OCI-LY1 (cell line): ENCODE measurements around the gene JMJD8.

ENCODE experiments used
- H2AFZ ChIP-seq: fragments of 200-600 bp; sonication (generic), shearing (Covaris generic); 2 replicates; pipeline ENCODE4 v1.6.0; 2014; ENCODE audit warnings: antibody characterized with exemption, mild to moderate bottlenecking, low read length
- H3F3A ChIP-seq: fragments of 200-600 bp; sonication (generic), shearing (Covaris generic); 2 replicates; pipeline ENCODE4 v1.6.0; 2014; ENCODE audit warnings: mild to moderate bottlenecking, antibody characterized with exemption, low read length, moderate library complexity; ENCODE audit not compliant: insufficient read depth
- H3K27ac ChIP-seq: fragments of 200-600 bp; sonication (generic); 2 replicates; pipeline ENCODE4 v1.5.1; 2014; ENCODE audit warnings: low read length, mixed run types, mild to moderate bottlenecking, low read depth; ENCODE audit not compliant: poor library complexity, severe bottlenecking
- H3K27me3 ChIP-seq: fragments of 200-600 bp; sonication (generic); 2 replicates; pipeline ENCODE4 v1.6.0; 2014; ENCODE audit warnings: antibody characterized with exemption, mild to moderate bottlenecking, low read length, moderate library complexity; ENCODE audit not compliant: insufficient read depth
- H3K36me3 ChIP-seq: fragments of 200-600 bp; sonication (generic); 2 replicates; pipeline ENCODE4 v1.6.1; 2014; ENCODE audit warnings: mild to moderate bottlenecking, antibody characterized with exemption, low read length, moderate library complexity, mixed read lengths; ENCODE audit not compliant: insufficient read depth
- H3K4me1 ChIP-seq: fragments of 200-600 bp; sonication (generic); 2 replicates; pipeline ENCODE4 v1.5.1; 2014; ENCODE audit warnings: mild to moderate bottlenecking, low read length, moderate library complexity; ENCODE audit not compliant: insufficient read depth, severe bottlenecking
- H3K4me2 ChIP-seq: fragments of 200-600 bp; sonication (generic), shearing (Covaris generic); 2 replicates; pipeline ENCODE4 v1.6.1; 2014; ENCODE audit warnings: low read length
- H3K4me3 ChIP-seq: fragments of 200-600 bp; sonication (generic); 2 replicates; pipeline ENCODE4 v1.5.1; 2014; ENCODE audit warnings: low read length, low read depth, mild to moderate bottlenecking, mixed read lengths; ENCODE audit not compliant: poor library complexity, severe bottlenecking
- H3K79me2 ChIP-seq: fragments of 200-600 bp; shearing (Covaris generic); 2 replicates; pipeline ENCODE4 v1.6.1; 2016; ENCODE audit warnings: mixed run types, low read length, mixed read lengths; ENCODE audit not compliant: insufficient read depth
- H3K9ac ChIP-seq: fragments of 200-600 bp; sonication (generic), shearing (Covaris generic); 2 replicates; pipeline ENCODE4 v1.6.1; 2014; ENCODE audit warnings: mild to moderate bottlenecking, low read length, mixed read lengths
- H3K9me2 ChIP-seq: fragments of 200-600 bp; sonication (generic), shearing (Covaris generic); 2 replicates; pipeline ENCODE4 v1.6.1; 2014; ENCODE audit warnings: low read depth, mild to moderate bottlenecking, low read length, mixed read lengths
- H3K9me3 ChIP-seq: fragments of 200-600 bp; shearing (Covaris generic); 2 replicates; pipeline ENCODE4 v1.6.1; 2014; ENCODE audit warnings: low read length, mixed read lengths
- H4K20me1 ChIP-seq: fragments of 200-600 bp; sonication (generic), shearing (Covaris generic); 2 replicates; pipeline ENCODE4 v1.6.0; 2016; ENCODE audit warnings: mild to moderate bottlenecking, low read length; ENCODE audit not compliant: insufficient read depth
- CTCF ChIP-seq: fragments of 200-600 bp; sonication (generic), shearing (Covaris generic); IDR thresholded peaks from 2 replicates; pipeline ENCODE4 v1.5.1; 2017; ENCODE audit warnings: mild to moderate bottlenecking, antibody characterized with exemption, low read length, moderate library complexity, mixed read lengths
- EZH2 ChIP-seq: fragments of 200-600 bp; sonication (generic), shearing (Covaris generic); IDR thresholded peaks from 2 replicates; pipeline ENCODE4 v1.8.0; 2017; ENCODE audit warnings: borderline replicate concordance, mixed run types, mild to moderate bottlenecking, antibody characterized with exemption, low read length, moderate library complexity, mixed read lengths

JMJD8 gene

DNA sequence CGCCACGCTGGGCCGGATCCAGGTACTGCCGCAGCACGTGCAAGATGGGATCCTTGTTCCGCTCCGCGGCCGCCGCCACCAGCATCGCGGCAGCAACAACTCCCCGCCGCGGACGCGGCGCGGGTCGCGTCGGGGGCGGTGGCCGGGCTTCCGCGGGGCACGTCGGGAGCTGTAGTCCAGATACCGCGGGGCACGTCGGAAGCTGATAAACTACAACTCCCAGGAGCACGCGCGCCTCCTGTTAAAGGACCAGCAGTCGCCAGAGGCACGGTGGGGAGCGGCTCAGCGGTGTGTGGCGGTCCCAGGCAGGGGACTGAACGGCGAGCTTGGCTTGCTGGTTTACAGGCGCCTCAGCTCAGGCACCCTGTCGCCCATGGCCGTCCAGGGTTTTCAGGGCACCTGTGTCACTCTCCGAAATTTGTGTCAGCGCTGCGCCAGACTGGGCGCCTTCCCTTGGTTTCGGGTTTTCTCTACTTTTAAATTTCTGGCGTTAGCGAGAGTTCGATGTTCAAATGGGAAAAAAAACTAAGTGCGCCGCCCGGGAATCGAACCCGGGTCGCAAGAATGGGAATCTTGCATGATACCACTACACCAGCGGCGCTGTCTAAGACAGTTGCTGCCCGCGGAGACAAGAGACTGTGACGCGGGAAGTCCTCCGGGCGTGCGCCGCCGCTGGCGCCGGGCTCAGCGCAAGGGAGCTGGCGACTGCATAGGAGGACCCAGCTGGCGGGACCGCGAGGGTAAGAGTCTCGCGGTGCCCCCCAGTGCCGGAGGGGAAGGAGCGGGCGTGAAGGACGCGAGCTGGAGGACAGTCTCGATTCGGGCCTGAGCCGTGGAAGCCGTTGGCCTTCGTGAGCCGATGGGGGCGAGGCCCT, 47.7 kb downstream of the JMJD8 start, which contains the start of gene METTL26:
Gene METTL26 (minus strand): TSS at position 100 of the 875 bp plus-strand sequence. CDS start 15 bp downstream, at position 85.
- Histone ChIP-seq H3K27ac (peak within 1 kb of the TSS; percentile 70), H3K4me3 (peak within 1 kb of the TSS; percentile 78), H3K9me2 (no peaks in the 10 kb centered on the region), H3K36me3 (no peaks in the 10 kb centered on the region), H3K4me1 (peaks cover 33% of the 10 kb centered on the region), H4K20me1 (no peaks in the 10 kb centered on the region), H3K9ac (peak within 1 kb of the TSS; percentile 78), H3K9me3 (no peaks in the 10 kb centered on the region), H3K27me3 (no peaks in the 10 kb centered on the region), H3K4me2 (peak within 1 kb of the TSS; percentile 84), H3F3A (no peaks in the 10 kb centered on the region), H3K79me2 (no peaks in the 10 kb centered on the region), H2AFZ (no peak within 1 kb of the TSS)
- TF ChIP-seq CTCF (no peak), EZH2 (no peak)

GRCh38 chr16:635573-636205, 48.4 kb downstream of the JMJD8 start:
- Histone ChIP-seq H3K4me2 (peak overlapping the region; percentile 84), H4K20me1 (no peaks in the 10 kb centered on the region), H3K79me2 (no peaks in the 10 kb centered on the region), H3K9me2 (no peaks in the 10 kb centered on the region), H3K4me1 (peaks cover 26% of the 10 kb centered on the region), H2AFZ (no peak overlapping the region), H3K4me3 (peak overlapping the region; percentile 78), H3K9ac (peak overlapping the region; percentile 78), H3K36me3 (no peaks in the 10 kb centered on the region), H3K27me3 (no peaks in the 10 kb centered on the region; the same call in 1 of the 2 replicates), H3F3A (no peaks in the 10 kb centered on the region), H3K27ac (no peak overlapping the region), H3K9me3 (no peaks in the 10 kb centered on the region)
- no peak for TF ChIP-seq EZH2
- TF ChIP-seq CTCF: no peak

GRCh38 chr16:634996-635395, 49.1 kb downstream of the JMJD8 start:
- Histone ChIP-seq H4K20me1 (no peaks in the 10 kb centered on the region), H3K9me3 (no peaks in the 10 kb centered on the region), H3K36me3 (no peaks in the 10 kb centered on the region), H3F3A (no peaks in the 10 kb centered on the region), H3K4me2 (peak overlapping the region; percentile 84), H3K9me2 (no peaks in the 10 kb centered on the region), H3K4me3 (peak overlapping the region; percentile 78), H2AFZ (no peak overlapping the region), H3K79me2 (no peaks in the 10 kb centered on the region), H3K9ac (peak overlapping the region; percentile 78; the same call in 1 of the 2 replicates), H3K4me1 (peaks cover 22% of the 10 kb centered on the region), H3K27me3 (no peaks in the 10 kb centered on the region; the same call in 1 of the 2 replicates), H3K27ac (no peak overlapping the region)
- no peak for TF ChIP-seq CTCF
